ENCODE data around the gene AXIN1.
A peak's percentile ranks its signal among the peaks of the same experiment; 100 is the strongest.
"Not testable (repeated sequence)": the region's sequence is repeated elsewhere in the genome, so short reads cannot be mapped to it uniquely, and the experiment has no call there.

AXIN1 gene

GRCh38 chr16:354291-354881, 1.9 kb upstream of the AXIN1 start:
- no peak overlapping the region for H3K27ac ChIP-seq
- H4K20me1 ChIP-seq: peaks cover 19 to 34% (median 25%) of the 10 kb centered on the region in 11 experiments; a peak in 20 of 22 replicates
- H3K36me3 ChIP-seq: peaks cover 7 to 14% (median 12%) of the 10 kb centered on the region in 11 experiments; a peak in 15 of 22 replicates
- H3K9me3 ChIP-seq (replicated peaks in 1 of 11): no peaks in the 10 kb centered on the region
- no peak overlapping the region for H3K4me2 ChIP-seq
- H3K9ac ChIP-seq: peak overlapping the region in 1 of 11 experiments; percentile 33; a peak in 1 of 22 replicates
- H3K27me3 ChIP-seq: no peaks in the 10 kb centered on the region
- H3K4me3 ChIP-seq: no peak overlapping the region
- no peak for TF ChIP-seq Cebpa-rat (IDR thresholded peaks at IDR 0.05)
- H3K4me1 ChIP-seq: peaks cover 26 to 37% (median 33%) of the 10 kb centered on the region in 10 experiments

- Histone ChIP-seq H3K4me1 (peaks cover 33 to 45% (median 40%) of the 10 kb centered on the region in 10 experiments), H3K27me3 (no peaks in the 10 kb centered on the region), H3K4me2 (peak overlapping the region; percentile 28 to 88 (median 75)), H3K9ac (peak overlapping the region in 7 of 11 experiments; percentile 9 to 63 (median 33); a peak in 3 of 22 replicates), H3K9me3 (replicated peaks in 1 of 11) (no peaks in the 10 kb centered on the region), H3K4me3 (peak overlapping the region in 8 of 10 experiments; percentile 12 to 60 (median 35); a peak in 10 of 20 replicates), H4K20me1 (peaks cover 26 to 42% (median 32%) of the 10 kb centered on the region in 11 experiments; a peak in 21 of 22 replicates), H3K27ac (peak overlapping the region in 5 of 11 experiments; percentile 13 to 38 (median 22); a peak in 6 of 22 replicates), H3K36me3 (peaks cover 7 to 14% (median 12%) of the 10 kb centered on the region in 11 experiments; a peak in 15 of 22 replicates)
- TF ChIP-seq Cebpa-rat (IDR thresholded peaks at IDR 0.05): no peak
Observed at GRCh38 chr16:353404-354290, 1.1 kb upstream of the AXIN1 start.

GRCh38 chr16:351804-352520, 561 bp downstream of the AXIN1 start:
- Histone ChIP-seq H3K4me3 (peak overlapping the region; percentile 86 to 95 (median 88)), H3K27ac (peak overlapping the region; percentile 74 to 88 (median 84)), H3K9ac (peak overlapping the region; percentile 85 to 96 (median 92)), H3K9me3 (replicated peaks in 1 of 11) (no peaks in the 10 kb centered on the region), H3K27me3 (no peaks in the 10 kb centered on the region), H3K4me2 (peak overlapping the region; percentile 86 to 98 (median 96)), H3K36me3 (peaks cover 12 to 28% (median 20%) of the 10 kb centered on the region in 11 experiments), H4K20me1 (peaks cover 43 to 58% (median 49%) of the 10 kb centered on the region in 11 experiments), H3K4me1 (peaks cover 46 to 58% (median 53%) of the 10 kb centered on the region in 10 experiments)
- TF ChIP-seq Cebpa-rat (IDR thresholded peaks at IDR 0.05): no peak

- TF ChIP-seq Cebpa-rat (IDR thresholded peaks at IDR 0.05): no peak
- peak overlapping the region; percentile 78 to 98 (median 96) for H3K4me2 ChIP-seq
- no peak overlapping the region for H3K27ac ChIP-seq
- H3K9ac ChIP-seq: peak overlapping the region in 5 of 11 experiments; percentile 24 to 92 (median 35); a peak in 5 of 22 replicates
- H3K27me3 ChIP-seq: no peaks in the 10 kb centered on the region
- no peak overlapping the region for H3K4me3 ChIP-seq
- H3K4me1 ChIP-seq: peaks cover 46 to 58% (median 53%) of the 10 kb centered on the region in 10 experiments
- H3K36me3 ChIP-seq: peaks cover 29 to 46% (median 37%) of the 10 kb centered on the region in 11 experiments
- no peaks in the 10 kb centered on the region for H3K9me3 ChIP-seq (replicated peaks in 1 of 11)
- H4K20me1 ChIP-seq: peaks cover 61 to 76% (median 67%) of the 10 kb centered on the region in 11 experiments
Observed at GRCh38 chr16:350203-350602, 2.3 kb downstream of the AXIN1 start.

GRCh38 chr16:349211-349610, 3.3 kb downstream of the AXIN1 start:
- Histone ChIP-seq H4K20me1 (peaks cover 71 to 86% (median 77%) of the 10 kb centered on the region in 11 experiments), H3K4me1 (peaks cover 46 to 56% (median 48%) of the 10 kb centered on the region in 10 experiments), H3K27ac (peak overlapping the region in 3 of 11 experiments; percentile 1 to 25 (median 3); a peak in 2 of 22 replicates), H3K9me3 (replicated peaks in 1 of 11) (no peaks in the 10 kb centered on the region), H3K9ac (peak overlapping the region in 8 of 11 experiments; percentile 3 to 51 (median 33); a peak in 10 of 22 replicates), H3K36me3 (peaks cover 39 to 56% (median 47%) of the 10 kb centered on the region in 11 experiments), H3K4me2 (peak overlapping the region; percentile 78 to 98 (median 96)), H3K4me3 (no peak overlapping the region; a peak in 1 of 20 replicates), H3K27me3 (no peaks in the 10 kb centered on the region)
- no peak for TF ChIP-seq Cebpa-rat (IDR thresholded peaks at IDR 0.05)

- peaks cover 77 to 90% (median 84%) of the 10 kb centered on the region in 11 experiments for H4K20me1 ChIP-seq
Observed at GRCh38 chr16:348495-348894, 4.0 kb downstream of the AXIN1 start.

GRCh38 chr16:347203-347602, 5.3 kb downstream of the AXIN1 start:
- no peak overlapping the region for H3K9ac ChIP-seq
- H3K4me1 ChIP-seq: peaks cover 40 to 51% (median 49%) of the 10 kb centered on the region in 10 experiments
- no peaks in the 10 kb centered on the region for H3K27me3 ChIP-seq
- no peak for TF ChIP-seq Cebpa-rat (IDR thresholded peaks at IDR 0.05)
- peaks cover 90 to 99% (median 97%) of the 10 kb centered on the region in 11 experiments for H4K20me1 ChIP-seq
- peak overlapping the region in 1 of 11 experiments; percentile 96; a peak in 2 of 22 replicates for H3K4me2 ChIP-seq
- H3K27ac ChIP-seq: no peak overlapping the region
- no peak overlapping the region for H3K4me3 ChIP-seq
- peaks cover 57 to 76% (median 67%) of the 10 kb centered on the region in 11 experiments for H3K36me3 ChIP-seq
- H3K9me3 ChIP-seq (replicated peaks in 1 of 11): peaks cover 0 to 4% (median 0%) of the 10 kb centered on the region in 11 experiments; a peak in 2 of 22 replicates

More at GRCh38 chr16:348495-348894, 4.0 kb downstream of the AXIN1 start:
- H3K27me3 ChIP-seq; H3K4me3 ChIP-seq; H3K9me3 ChIP-seq (replicated peaks in 1 of 11); H3K27ac ChIP-seq: not testable (repeated sequence)
- Histone ChIP-seq H3K36me3 (peaks cover 45 to 63% (median 54%) of the 10 kb centered on the region in 11 experiments), H3K4me2 (peak overlapping the region; percentile 78 to 98 (median 96)), H3K4me1 (peaks cover 46 to 56% (median 50%) of the 10 kb centered on the region in 10 experiments), H3K9ac (peak overlapping the region in 1 of 11 experiments; percentile 4; a peak in 2 of 22 replicates)

- Histone ChIP-seq H3K27ac (no peak overlapping the region), H3K9ac (0 out of 22 replicates have a peak overlapping the region, but pooled peaks of 1 of the 11 experiments have one; percentile 19)
Observed at GRCh38 chr16:346587-346986, 5.9 kb downstream of the AXIN1 start.

More at GRCh38 chr16:346587-346986, 5.9 kb downstream of the AXIN1 start:
- peaks cover 0 to 7% (median 0%) of the 10 kb centered on the region in 11 experiments; a peak in 2 of 22 replicates for H3K9me3 ChIP-seq (replicated peaks in 1 of 11)
- TF ChIP-seq Cebpa-rat (IDR thresholded peaks at IDR 0.05): no peak
- peaks cover 93 to 100% (median 96%) of the 10 kb centered on the region in 11 experiments for H4K20me1 ChIP-seq
- no peaks in the 10 kb centered on the region for H3K27me3 ChIP-seq
- no peak overlapping the region for H3K4me2 ChIP-seq
- no peak overlapping the region for H3K4me3 ChIP-seq
- H3K4me1 ChIP-seq: peaks cover 39 to 52% (median 47%) of the 10 kb centered on the region in 10 experiments
- peaks cover 61 to 79% (median 71%) of the 10 kb centered on the region in 11 experiments for H3K36me3 ChIP-seq
